Thoracic aorta (tissue), 2 donors: ENCODE results near the gene CS. TPM values are rescaled to one million over a fixed set of nuclear protein-coding genes. Genes with fewer than 3 reads are reported as not detected.
"Not testable (repeated sequence)": the region's sequence is repeated elsewhere in the genome, so short reads cannot be mapped to it uniquely, and the experiment has no call there.

ENCODE experiments used
- ATAC-seq: fragments of 150-250 bp; one replicate; pipeline ENCODE4 v1.8.0; 2017; ENCODE audit warnings: low read depth; ENCODE audit not compliant: insufficient number of reproducible peaks, low FRiP score
- DNase-seq: peaks from one replicate; pipeline ENCODE4 v3.0.0-alpha.2; 2020; ENCODE audit warnings: low spot score
- H3K27ac ChIP-seq, 2 donors: fragments of 200-600 bp; sonication (generic); 1 replicate in 1 of 2; 2 replicates in 1 of 2; pipeline ENCODE4 v1.5.1; 2016; ENCODE audit warnings: mild to moderate bottlenecking in 2 of 2, moderate library complexity in 2 of 2
- H3K27me3 ChIP-seq: fragments of 200-600 bp; sonication (generic); replicated peaks from 2 replicates; pipeline ENCODE4 v1.6.0; 2016; ENCODE audit warnings: mild to moderate bottlenecking; ENCODE audit not compliant: insufficient read depth
- H3K36me3 ChIP-seq: fragments of 200-600 bp; sonication (generic); one replicate; pipeline ENCODE4 v1.5.1; 2016
- H3K4me1 ChIP-seq, 2 donors: fragments of 200-600 bp; sonication (generic); 1 replicate in 1 of 2; 2 replicates in 1 of 2; pipeline versions ENCODE4 v1.5.1 to v1.6.0; 2016; ENCODE audit warnings: low read depth in 2 of 2, mild to moderate bottlenecking in 1 of 2; ENCODE audit not compliant: control insufficient read depth in 1 of 2
- H3K4me3 ChIP-seq: fragments of 200-600 bp; sonication (generic); 2 replicates; pipeline ENCODE4 v1.5.1; 2016; ENCODE audit warnings: mild to moderate bottlenecking
- H3K9me3 ChIP-seq: fragments of 200-600 bp; sonication (generic); 2 replicates; pipeline ENCODE4 v1.5.1; 2016
- total RNA-seq, 2 donors: library from RNA; depleted of rRNA; stranded (reverse); fragments of >200 nt; gene quantifications; one replicate each; pipeline versions ENCODE4 v1.1.0 to v1.2.3, GENCODE V29; 2016
- TF ChIP-seq, protein P1 (sequence below): fragments of 200-600 bp; sonication (generic); IDR thresholded peaks from one replicate; pipeline ENCODE4 v1.5.1; 2019; ENCODE audit warnings: antibody characterized with exemption

CS gene
- total RNA-seq, 2 donors from 2014 or later, result 120 to 143 TPM

DNA sequence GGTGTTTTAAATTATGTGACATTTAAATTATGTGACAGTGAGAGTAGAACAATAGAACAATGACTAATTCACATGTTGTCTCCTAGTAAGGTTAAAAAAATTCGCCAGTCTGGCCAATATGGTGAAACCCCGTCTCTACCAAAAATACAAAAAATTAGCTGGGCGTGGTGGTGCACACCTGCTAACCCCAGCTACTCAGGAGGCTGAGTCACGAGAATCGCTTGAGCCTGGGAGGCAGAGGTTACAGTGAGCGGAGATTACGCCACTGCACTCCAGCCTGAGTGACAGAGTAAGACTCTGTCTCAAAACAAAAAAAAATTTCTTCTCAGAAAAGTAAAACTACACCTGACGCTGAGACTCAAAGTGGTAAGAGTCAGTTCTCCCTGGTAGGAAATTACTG lies 2.7 kb downstream of the CS start:
- H3K36me3 ChIP-seq, result no peaks in the 10 kb centered on the region
- H3K9me3 ChIP-seq, result no peaks in the 10 kb centered on the region
- peaks cover 18 to 49% of the 10 kb centered on the region in 2 donors for H3K4me1 ChIP-seq
- no peak for ATAC-seq
- no peak for DNase-seq
- no peak overlapping the region for H3K4me3 ChIP-seq
- H3K27ac ChIP-seq, result no peak overlapping the region
- TF ChIP-seq, protein P1, sequence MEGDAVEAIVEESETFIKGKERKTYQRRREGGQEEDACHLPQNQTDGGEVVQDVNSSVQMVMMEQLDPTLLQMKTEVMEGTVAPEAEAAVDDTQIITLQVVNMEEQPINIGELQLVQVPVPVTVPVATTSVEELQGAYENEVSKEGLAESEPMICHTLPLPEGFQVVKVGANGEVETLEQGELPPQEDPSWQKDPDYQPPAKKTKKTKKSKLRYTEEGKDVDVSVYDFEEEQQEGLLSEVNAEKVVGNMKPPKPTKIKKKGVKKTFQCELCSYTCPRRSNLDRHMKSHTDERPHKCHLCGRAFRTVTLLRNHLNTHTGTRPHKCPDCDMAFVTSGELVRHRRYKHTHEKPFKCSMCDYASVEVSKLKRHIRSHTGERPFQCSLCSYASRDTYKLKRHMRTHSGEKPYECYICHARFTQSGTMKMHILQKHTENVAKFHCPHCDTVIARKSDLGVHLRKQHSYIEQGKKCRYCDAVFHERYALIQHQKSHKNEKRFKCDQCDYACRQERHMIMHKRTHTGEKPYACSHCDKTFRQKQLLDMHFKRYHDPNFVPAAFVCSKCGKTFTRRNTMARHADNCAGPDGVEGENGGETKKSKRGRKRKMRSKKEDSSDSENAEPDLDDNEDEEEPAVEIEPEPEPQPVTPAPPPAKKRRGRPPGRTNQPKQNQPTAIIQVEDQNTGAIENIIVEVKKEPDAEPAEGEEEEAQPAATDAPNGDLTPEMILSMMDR, result no peak
- H3K27me3 ChIP-seq, result no peaks in the 10 kb centered on the region

DNA sequence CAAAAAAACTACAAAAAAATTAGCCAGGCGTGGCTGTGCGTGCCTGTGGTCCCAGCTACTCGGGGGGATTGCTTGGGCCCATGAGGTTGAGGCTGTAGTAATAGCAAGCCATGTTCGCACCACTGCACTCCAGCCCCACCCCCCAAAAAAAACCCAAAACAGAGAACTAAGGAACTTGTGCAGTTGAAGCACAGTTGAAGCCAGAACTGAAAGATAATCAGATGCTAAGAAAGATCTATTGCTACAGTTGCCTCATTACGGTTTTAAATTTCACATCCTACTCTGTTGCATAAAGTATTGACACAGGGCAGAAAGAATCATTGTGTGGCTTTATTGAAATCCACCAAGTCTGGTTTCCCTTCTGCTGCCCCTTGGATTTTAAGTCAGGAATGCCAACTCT lies 3.8 kb downstream of the CS start:
- Histone ChIP-seq H3K27me3 (no peaks in the 10 kb centered on the region), H3K9me3 (no peaks in the 10 kb centered on the region), H3K27ac (no peak overlapping the region), H3K36me3 (no peaks in the 10 kb centered on the region), H3K4me1 (peaks cover 15 to 41% of the 10 kb centered on the region in 2 donors), H3K4me3 (no peak overlapping the region)
- ATAC-seq, result no peak
- no peak for DNase-seq
- TF ChIP-seq, protein P1, result no peak

DNA sequence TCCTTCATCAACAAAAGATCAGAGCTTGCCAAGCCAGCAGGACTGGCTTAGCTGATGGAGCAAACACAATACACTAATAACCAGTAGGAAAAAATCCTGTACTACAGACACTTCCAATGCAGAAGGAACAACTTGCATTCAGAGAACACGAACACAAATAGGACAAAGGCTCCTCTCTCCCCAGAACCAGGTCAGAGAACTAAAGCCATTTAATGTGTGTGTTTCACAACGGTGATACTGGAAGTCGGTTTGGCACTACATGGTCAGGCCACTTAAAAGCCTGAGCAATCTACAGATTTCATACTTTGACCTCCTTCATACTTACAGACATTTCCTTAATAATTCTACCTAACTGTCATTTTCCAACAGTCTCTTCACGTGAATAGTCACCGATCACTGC lies 6.3 kb downstream of the CS start:
- Histone ChIP-seq H3K27me3 (no peaks in the 10 kb centered on the region), H3K9me3 (no peaks in the 10 kb centered on the region), H3K4me1 (peaks cover 5 to 28% of the 10 kb centered on the region in 2 donors), H3K36me3 (no peaks in the 10 kb centered on the region), H3K27ac (no peak overlapping the region), H3K4me3 (no peak overlapping the region)
- TF ChIP-seq, protein P1, result no peak
- ATAC-seq (no peak), DNase-seq (no peak)

DNA sequence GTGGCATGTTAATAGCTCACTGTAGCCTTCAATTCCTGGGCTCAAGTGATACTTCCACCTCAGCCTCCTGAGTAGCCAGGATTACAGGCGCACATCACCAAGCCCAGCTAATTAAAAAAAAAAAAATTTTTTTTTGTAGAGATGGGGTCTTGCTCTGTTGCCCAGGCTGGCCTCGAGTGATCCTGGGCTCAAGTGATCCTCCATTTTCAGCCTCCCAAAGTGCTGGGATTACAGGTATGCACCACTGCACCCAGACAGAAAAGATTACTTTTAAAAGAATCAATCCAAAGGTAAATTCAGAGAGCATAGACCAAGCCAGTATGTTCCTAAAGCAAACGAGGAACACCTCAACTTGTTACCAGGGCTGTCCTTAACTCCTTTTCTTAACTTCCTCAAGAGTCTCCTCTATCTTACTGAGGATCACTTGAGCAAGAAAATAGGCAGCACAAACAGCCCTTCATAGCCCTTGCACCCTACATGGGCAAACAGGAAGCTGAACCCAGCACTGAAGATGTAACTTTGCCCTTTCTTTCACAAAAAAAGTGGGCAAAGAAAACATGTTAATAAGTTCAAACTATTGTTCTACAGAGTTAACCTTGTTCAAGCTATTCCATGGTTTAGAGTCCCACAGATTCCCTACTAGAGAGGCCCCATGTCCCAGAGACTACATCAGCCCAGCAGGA lies 11.3 kb downstream of the CS start:
- DNase-seq (no peak), ATAC-seq (no peak)
- Histone ChIP-seq H3K36me3 (peaks cover 10% of the 10 kb centered on the region), H3K27me3 (no peaks in the 10 kb centered on the region), H3K4me1 (no peaks in the 10 kb centered on the region), H3K27ac (no peak overlapping the region), H3K9me3 (no peaks in the 10 kb centered on the region), H3K4me3 (no peak overlapping the region)
- TF ChIP-seq, protein P1, result no peak

DNA sequence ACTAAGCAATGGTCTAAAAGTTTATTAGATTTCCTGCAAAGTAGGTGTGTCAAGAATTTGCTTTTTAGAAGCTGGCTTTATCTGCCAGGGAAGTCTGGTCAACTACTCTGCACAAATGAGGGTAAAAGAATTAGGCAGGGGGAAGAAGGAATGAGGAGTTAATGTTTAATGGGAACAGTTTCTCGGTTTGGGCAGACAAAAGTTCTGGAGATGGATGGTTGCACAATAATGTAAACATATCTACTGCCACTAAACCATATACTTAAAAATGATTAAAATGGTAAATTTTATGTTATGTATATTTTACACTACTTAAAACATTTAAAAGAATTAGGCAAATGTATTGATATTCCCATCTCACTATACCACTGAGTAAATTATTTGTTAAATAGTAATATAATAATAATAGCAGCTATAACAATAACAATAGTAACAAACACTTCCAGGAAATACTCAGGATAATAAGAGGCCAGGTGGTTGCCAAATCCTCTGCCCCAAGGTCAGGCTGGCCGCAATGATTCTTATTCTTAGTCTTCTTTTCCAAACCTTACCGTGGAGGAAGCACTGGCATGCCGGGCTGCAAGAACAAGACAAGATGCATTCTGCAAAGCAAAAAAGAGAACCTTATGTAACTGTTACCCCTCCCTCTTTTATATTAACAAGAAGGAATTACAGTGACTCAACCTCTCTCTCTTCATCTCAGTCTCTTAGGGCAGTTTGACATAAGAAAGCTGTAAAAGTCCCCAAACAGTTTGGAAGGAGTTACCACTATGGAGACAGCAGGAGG lies 13.9 kb downstream of the CS start:
- Histone ChIP-seq H3K4me3 (no peak overlapping the region), H3K27ac (no peak overlapping the region), H3K4me1 (no peaks in the 10 kb centered on the region), H3K36me3 (peaks cover 36% of the 10 kb centered on the region), H3K27me3 (no peaks in the 10 kb centered on the region), H3K9me3 (no peaks in the 10 kb centered on the region)
- TF ChIP-seq, protein P1, result no peak
- ATAC-seq (no peak), DNase-seq (no peak)

DNA sequence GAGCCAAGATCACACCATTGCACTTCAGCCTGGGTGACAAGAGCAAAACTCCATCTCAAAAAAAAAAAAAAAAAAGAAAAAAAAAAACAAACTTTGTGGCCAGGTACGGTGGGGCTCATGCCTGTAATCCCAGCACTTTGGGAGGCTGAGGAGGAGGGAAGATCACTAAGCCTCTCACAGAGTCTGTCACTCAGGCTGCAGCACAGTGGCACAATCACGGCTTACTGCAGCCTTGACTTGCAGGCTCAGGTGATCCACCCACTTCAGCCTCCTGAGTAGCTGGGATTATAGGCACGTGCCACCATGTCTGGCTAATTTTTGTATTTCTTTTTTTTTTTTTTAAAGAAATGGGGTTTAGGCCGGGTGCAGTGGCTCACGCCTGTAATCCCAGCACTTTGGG lies 15.9 kb downstream of the CS start:
- ATAC-seq, H3K4me3 ChIP-seq, DNase-seq, H3K4me1 ChIP-seq, H3K27ac ChIP-seq, H3K27me3 ChIP-seq, H3K9me3 ChIP-seq: not testable (repeated sequence)
- H3K36me3 ChIP-seq, result peaks cover 41% of the 10 kb centered on the region
